Measurements from ENCODE around the gene DENND4A.
"Not testable (repeated sequence)": the region's sequence is repeated elsewhere in the genome, so short reads cannot be mapped to it uniquely, and the experiment has no call there.

The DENND4A gene

GRCh38 chr15:65767264-65767595 is 24.9 kb downstream of the DENND4A start:
- DNase-seq = no peak
- in situ Hi-C loops (cut with HindIII; ENCODE audit: low pct_ligation_motif_present, low pct_unique_long_range_greater_than_20kb, low sequenced_read_pairs) = no loop called here

GRCh38 chr15:65766422-65767263 is 25.4 kb downstream of the DENND4A start:
- in situ Hi-C loops (cut with HindIII; ENCODE audit: low pct_ligation_motif_present, low pct_unique_long_range_greater_than_20kb, low sequenced_read_pairs) = no loop called here
- DNase-seq = no peak

GRCh38 chr15:65765106-65765505 is 27.0 kb downstream of the DENND4A start:
- in situ Hi-C loops (cut with HindIII; ENCODE audit: low pct_ligation_motif_present, low pct_unique_long_range_greater_than_20kb, low sequenced_read_pairs) = no loop called here
- no peak for DNase-seq

GRCh38 chr15:65762914-65763787 is 28.9 kb downstream of the DENND4A start:
- no peak for DNase-seq
- in situ Hi-C loops (cut with HindIII; ENCODE audit: low pct_ligation_motif_present, low pct_unique_long_range_greater_than_20kb, low sequenced_read_pairs) = no loop called here

- in situ Hi-C loops (cut with HindIII; ENCODE audit: low pct_ligation_motif_present, low pct_unique_long_range_greater_than_20kb, low sequenced_read_pairs) = no loop called here
Measured at GRCh38 chr15:65762399-65762798, 29.7 kb downstream of the DENND4A start.

GRCh38 chr15:65761210-65761926 is 30.7 kb downstream of the DENND4A start:
- in situ Hi-C loops (cut with HindIII; ENCODE audit: low pct_ligation_motif_present, low pct_unique_long_range_greater_than_20kb, low sequenced_read_pairs) = no loop called here

More at GRCh38 chr15:65762399-65762798, 29.7 kb downstream of the DENND4A start:
- DNase-seq = no peak

GRCh38 chr15:65759441-65759840 is 32.7 kb downstream of the DENND4A start:
- DNase-seq = no peak
- in situ Hi-C loops (cut with HindIII; ENCODE audit: low pct_ligation_motif_present, low pct_unique_long_range_greater_than_20kb, low sequenced_read_pairs) = no loop called here

More at GRCh38 chr15:65761210-65761926, 30.7 kb downstream of the DENND4A start:
- no peak for DNase-seq

GRCh38 chr15:65758242-65758641 is 33.9 kb downstream of the DENND4A start:
- in situ Hi-C loops (cut with HindIII; ENCODE audit: low pct_ligation_motif_present, low pct_unique_long_range_greater_than_20kb, low sequenced_read_pairs) = no loop called here

GRCh38 chr15:65757256-65757655 is 34.8 kb downstream of the DENND4A start:
- in situ Hi-C loops (cut with HindIII; ENCODE audit: low pct_ligation_motif_present, low pct_unique_long_range_greater_than_20kb, low sequenced_read_pairs) = no loop called here
- DNase-seq = no peak

More at GRCh38 chr15:65758242-65758641, 33.9 kb downstream of the DENND4A start:
- DNase-seq = no peak

GRCh38 chr15:65752151-65752700 is 39.9 kb downstream of the DENND4A start:
- in situ Hi-C loops (cut with HindIII; ENCODE audit: low pct_ligation_motif_present, low pct_unique_long_range_greater_than_20kb, low sequenced_read_pairs) = no loop called here
- no peak for DNase-seq

GRCh38 chr15:65751431-65751830 is 40.7 kb downstream of the DENND4A start:
- DNase-seq = no peak
- in situ Hi-C loops (cut with HindIII; ENCODE audit: low pct_ligation_motif_present, low pct_unique_long_range_greater_than_20kb, low sequenced_read_pairs) = no loop called here

GRCh38 chr15:65747265-65747664 is 44.8 kb downstream of the DENND4A start:
- in situ Hi-C loops (cut with HindIII; ENCODE audit: low pct_ligation_motif_present, low pct_unique_long_range_greater_than_20kb, low sequenced_read_pairs) = no loop called here
- DNase-seq = no peak

GRCh38 chr15:65743637-65744252 is 48.3 kb downstream of the DENND4A start:
- DNase-seq = no peak
- in situ Hi-C loops (cut with HindIII; ENCODE audit: low pct_ligation_motif_present, low pct_unique_long_range_greater_than_20kb, low sequenced_read_pairs) = no loop called here

- no peak for DNase-seq
- in situ Hi-C loops (cut with HindIII; ENCODE audit: low pct_ligation_motif_present, low pct_unique_long_range_greater_than_20kb, low sequenced_read_pairs) = no loop called here
Measured at GRCh38 chr15:65740148-65740547, 51.9 kb downstream of the DENND4A start.

- no peak for DNase-seq
- in situ Hi-C loops (cut with HindIII; ENCODE audit: low pct_ligation_motif_present, low pct_unique_long_range_greater_than_20kb, low sequenced_read_pairs) = no loop called here
Measured at GRCh38 chr15:65738649-65739048, 53.4 kb downstream of the DENND4A start.

- DNase-seq; in situ Hi-C loops (cut with HindIII; ENCODE audit: low pct_ligation_motif_present, low pct_unique_long_range_greater_than_20kb, low sequenced_read_pairs): not testable (repeated sequence)
Measured at GRCh38 chr15:65733599-65733998, 58.5 kb downstream of the DENND4A start.

GRCh38 chr15:65732698-65733097 is 59.4 kb downstream of the DENND4A start:
- in situ Hi-C loops (cut with HindIII; ENCODE audit: low pct_ligation_motif_present, low pct_unique_long_range_greater_than_20kb, low sequenced_read_pairs) = no loop called here
- DNase-seq = no peak

- in situ Hi-C loops (cut with HindIII; ENCODE audit: low pct_ligation_motif_present, low pct_unique_long_range_greater_than_20kb, low sequenced_read_pairs) = no loop called here
- no peak for DNase-seq
Measured at GRCh38 chr15:65731926-65732325, 60.2 kb downstream of the DENND4A start.
